GM18873 (cell line): ENCODE results near the gene SLC22A12.

Experiments used
- ATAC-seq: cut with Tn5 transposase; IDR thresholded peaks from one replicate; pipeline ENCODE4 v1.9.1; 2021; ENCODE audit warnings: mild to moderate bottlenecking, moderate library complexity, moderate number of reproducible peaks; ENCODE audit not compliant: unreplicated experiment, low FRiP score

The SLC22A12 gene

DNA sequence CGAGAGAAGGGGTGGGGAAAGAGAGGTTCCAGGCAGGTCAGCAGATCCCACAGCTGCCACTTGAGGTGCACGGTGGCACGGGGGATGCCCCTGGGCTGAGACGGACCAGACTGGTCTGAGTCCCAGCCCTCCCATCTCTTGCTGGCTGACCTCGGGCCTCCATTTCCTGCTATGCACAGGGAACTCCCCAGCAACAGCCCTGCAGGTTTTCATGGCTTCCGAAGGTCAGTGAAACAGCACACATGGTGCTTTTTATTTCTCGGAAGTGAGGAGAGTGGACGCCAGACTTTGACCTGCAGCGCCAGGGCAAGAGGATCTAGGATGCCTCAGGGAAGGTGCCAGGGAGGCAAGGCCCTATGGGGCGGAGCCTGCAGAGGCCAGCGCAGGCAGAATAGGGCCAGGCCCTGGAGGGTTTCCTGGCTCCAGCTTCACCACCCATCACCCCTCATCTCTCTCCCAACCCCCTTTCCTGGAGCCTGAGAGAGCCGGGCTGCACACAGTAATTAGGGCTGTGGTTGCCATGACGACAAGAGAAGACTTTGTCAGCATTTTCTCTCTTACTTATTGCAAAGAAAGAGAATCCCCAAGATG lies 29.5 kb downstream of the SLC22A12 start:
- ATAC-seq = no peak

- no peak for ATAC-seq
Observed at GRCh38 chr11:64621283-64622019, 30.4 kb downstream of the SLC22A12 start.

DNA sequence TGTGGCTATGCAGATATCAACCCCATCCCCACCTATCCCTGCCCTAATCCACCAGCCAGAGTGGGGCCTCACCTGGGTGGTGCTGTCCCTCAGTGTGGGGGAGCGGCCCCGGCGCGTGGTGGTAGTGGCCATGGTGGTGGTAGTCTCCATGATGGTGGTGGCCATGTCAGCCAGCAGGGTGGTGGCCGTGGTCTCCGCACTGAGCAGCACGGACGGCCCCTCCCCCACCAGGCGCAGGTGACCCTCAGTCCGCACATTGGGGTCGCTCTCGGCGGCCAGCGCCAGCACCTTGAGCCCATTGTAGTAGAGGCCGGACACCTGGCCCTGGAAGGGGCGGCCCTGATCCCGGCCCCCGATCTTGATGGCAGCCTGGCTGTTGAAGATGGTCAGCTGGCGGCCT lies 31.7 kb downstream of the SLC22A12 start:
- no peak for ATAC-seq

- no peak for ATAC-seq
Observed at GRCh38 chr11:64624883-64625481, 34.0 kb downstream of the SLC22A12 start.

DNA sequence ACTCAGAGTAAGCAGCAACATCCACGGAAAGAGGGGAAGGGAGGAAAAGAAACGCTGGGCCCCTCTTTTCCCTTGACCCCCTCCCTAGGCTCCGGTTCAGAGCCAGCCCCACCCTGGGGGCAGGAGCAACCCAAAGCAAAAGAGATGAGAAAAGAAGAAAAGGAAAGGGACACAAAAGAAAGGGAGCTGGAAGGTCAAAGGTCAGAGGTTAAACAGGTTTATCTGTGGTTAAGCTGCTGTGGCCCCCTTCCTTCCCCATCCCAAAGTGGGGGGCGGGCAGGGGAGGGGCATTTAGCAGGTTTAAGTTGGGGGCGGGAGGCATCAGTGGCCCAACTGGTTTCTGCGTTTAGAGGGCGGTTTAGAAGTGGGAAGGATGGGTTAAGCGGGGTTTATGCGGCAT lies 35.6 kb downstream of the SLC22A12 start:
- ATAC-seq = no peak

DNA sequence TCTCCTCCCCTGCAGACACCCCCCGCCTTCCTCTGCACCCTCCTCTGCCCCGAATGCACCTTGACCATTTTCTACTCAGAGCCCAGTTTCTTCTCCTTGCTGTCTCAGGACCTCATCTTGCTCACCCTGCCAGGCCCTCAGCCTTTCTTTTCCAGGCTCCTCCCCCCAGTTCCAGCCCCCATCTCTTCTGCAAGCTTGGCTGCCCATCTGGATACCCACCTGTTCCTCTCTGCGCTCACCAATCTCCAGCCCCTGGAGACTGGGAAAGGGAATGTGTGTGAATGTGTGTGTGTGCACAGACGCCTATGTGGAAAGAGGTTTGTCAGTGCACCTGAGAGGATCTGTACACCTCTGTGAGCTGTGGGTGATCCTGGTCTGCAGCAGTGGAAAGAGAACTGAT lies 36.4 kb downstream of the SLC22A12 start:
- ATAC-seq = no peak

DNA sequence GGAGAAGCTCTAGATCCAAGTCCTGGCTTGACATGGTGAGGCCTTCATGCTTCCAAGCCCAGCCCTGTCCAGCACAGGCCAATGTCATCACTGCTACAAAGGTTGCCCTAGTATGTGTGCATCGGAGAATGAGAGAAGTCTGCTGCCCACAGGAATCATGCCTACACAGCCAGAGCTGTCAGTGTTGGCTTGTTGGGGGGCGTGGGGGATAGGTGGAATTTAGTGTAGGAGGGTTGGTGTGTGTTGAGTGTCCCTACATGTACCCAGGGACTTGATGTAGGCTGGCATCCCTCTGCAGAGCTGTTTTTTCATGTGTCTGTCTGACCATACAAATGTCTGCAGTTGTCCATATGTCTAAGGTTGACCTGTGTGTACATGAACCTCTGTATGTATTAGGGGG lies 37.6 kb downstream of the SLC22A12 start:
- no peak for ATAC-seq

DNA sequence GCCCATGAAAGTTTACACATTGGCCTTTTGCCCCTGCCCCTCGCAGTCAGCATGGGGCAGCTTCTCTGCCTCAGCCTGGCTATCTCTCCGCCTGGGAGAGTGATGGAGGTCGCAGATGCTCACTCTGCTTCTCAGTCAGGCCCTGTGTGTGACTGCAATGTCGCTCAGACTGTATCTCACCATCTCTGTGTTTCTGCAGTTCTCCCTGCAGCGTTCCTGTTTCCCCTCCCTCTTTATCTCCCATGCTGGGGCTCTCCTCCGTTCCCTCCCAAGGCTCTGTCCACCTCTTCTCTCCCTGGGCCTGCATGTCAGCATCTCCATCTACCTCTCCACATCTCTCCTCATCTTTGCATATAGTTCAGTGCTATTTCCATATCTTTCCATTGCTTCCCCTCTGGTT lies 38.1 kb downstream of the SLC22A12 start:
- no peak for ATAC-seq

GRCh38 chr11:64629796-64630562 lies 39.0 kb downstream of the SLC22A12 start:
- ATAC-seq = no peak

GRCh38 chr11:64631675-64632074 lies 40.7 kb downstream of the SLC22A12 start:
- ATAC-seq = no peak

GRCh38 chr11:64632237-64632636 lies 41.2 kb downstream of the SLC22A12 start:
- no peak for ATAC-seq

- no peak for ATAC-seq
Observed at GRCh38 chr11:64632654-64633053, 41.6 kb downstream of the SLC22A12 start.

DNA sequence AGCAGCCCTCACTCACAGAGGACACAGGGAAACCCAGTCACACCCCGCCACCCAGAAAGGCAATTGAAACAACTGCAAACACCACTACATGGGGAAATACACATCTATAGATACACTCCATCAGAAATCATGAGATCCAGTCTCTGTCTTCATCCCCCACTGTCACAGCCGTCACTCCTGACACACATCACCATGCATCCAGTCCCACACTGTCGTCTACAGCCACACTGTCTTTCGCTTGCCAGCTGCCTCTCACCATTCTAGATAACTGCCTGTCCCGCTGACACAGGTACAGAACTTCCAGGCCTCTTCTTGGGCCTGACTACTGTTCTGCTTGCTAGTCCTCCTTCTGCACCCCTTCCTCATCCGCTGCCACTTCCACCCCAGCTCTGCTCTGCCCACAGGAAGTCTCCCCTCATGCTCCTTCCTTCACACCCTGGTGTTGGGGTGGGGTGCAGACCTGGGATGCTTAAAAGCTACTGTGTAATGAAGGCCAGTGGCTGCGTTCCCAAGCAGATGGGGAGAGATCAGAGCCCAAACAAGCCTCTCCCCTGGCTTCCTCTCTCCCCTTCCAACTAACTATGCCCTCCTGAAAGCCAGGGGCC lies 42.6 kb downstream of the SLC22A12 start:
- ATAC-seq = no peak

GRCh38 chr11:64637334-64638017 lies 46.5 kb downstream of the SLC22A12 start:
- ATAC-seq = no peak

GRCh38 chr11:64638018-64638665 lies 47.1 kb downstream of the SLC22A12 start:
- ATAC-seq = no peak

GRCh38 chr11:64638829-64639228 lies 47.8 kb downstream of the SLC22A12 start:
- ATAC-seq = no peak

- ATAC-seq = no peak
Observed at GRCh38 chr11:64639885-64640284, 48.9 kb downstream of the SLC22A12 start.

DNA sequence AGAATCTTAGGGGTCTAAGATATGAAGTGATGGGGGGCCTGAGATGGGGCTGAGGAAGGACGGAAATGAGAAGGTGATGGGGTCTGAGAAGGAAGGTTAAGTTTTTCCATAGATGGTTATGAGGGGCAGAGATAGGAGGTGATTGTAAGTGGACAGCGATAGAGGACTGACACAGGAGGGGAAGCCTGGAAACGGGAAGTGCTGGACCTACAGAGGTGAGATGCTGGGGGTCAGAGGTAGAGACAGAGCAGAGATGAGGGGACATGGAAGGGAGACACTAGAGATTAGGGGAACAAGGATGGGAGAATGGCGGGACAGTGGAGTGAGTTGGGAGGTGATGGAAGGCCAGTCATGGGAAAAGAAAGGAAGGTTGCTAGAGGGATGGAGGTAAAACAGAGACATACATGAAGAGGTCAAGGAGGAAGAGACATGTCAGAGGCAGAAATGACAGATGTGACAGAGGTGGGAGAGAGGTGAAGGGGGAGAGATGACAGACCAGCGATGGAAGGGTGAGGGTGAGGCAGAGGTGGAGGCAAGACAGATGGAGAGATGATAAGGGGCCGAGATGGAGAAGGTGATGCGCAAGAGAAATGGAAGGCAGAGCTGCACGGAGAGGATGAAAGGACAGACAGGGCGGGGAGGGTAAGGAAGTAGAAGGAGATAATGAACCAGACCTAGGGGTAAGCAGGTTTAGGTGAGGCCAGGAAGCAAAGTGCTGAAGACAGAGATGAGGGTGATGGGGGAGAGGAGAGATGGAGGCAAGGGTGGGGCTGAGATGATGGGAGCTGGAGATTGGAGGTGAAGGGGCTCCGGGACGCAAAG lies 50.8 kb downstream of the SLC22A12 start:
- ATAC-seq = no peak

- ATAC-seq = no peak
Observed at GRCh38 chr11:64642418-64642735, 51.4 kb downstream of the SLC22A12 start.
